CD4-positive, alpha-beta T cell (primary cell): ENCODE data around the gene TGM3. TPM values are rescaled to one million over a fixed set of nuclear protein-coding genes. Genes with fewer than 3 reads are reported as not detected.

ENCODE experiments used
- ATAC-seq: fragments of 200-7000 bp; cut with Tn5 transposase; one replicate; pipeline ENCODE4 v1.10.0; 2022; ENCODE audit warnings: mild to moderate bottlenecking; ENCODE audit not compliant: poor library complexity
- CTCF ChIA-PET: fragments of 350-600 bp; sonication (Branson Sonifier 250); formaldehyde crosslinking; loops from one replicate; lab custom pipeline; 2021; ENCODE audit warnings: antibody characterized with exemption, inconsistent platforms; lab: Charles Lee
- POLR2A ChIA-PET: fragments of 350-600 bp; sonication (Branson Sonifier 250); formaldehyde crosslinking; loops from one replicate; lab custom pipeline; 2021; ENCODE audit warnings: antibody characterized with exemption, inconsistent platforms; lab: Charles Lee
- DNase-seq, 14 experiments: peaks; one replicate each; pipeline ENCODE4 v3.0.0-alpha.2; 2013 to 2020; ENCODE audit warnings: mixed read lengths in 2 of 14
- H3K27ac ChIP-seq, 2 donors: one replicate each; pipeline versions ENCODE4 v1.5.1 to v1.7.0; 2013; ENCODE audit warnings: low read length in 2 of 2, low read depth in 1 of 2, mild to moderate bottlenecking in 1 of 2
- H3K27me3 ChIP-seq, 2 experiments: 1 replicate in 1 of 2; 2 replicates in 1 of 2; pipeline versions ENCODE4 v1.6.1 to v1.7.0; 2013; ENCODE audit warnings: low read length in 2 of 2, control low read depth in 1 of 2, mild to moderate bottlenecking in 1 of 2, moderate library complexity in 1 of 2; ENCODE audit not compliant: insufficient read depth in 2 of 2, control insufficient read depth in 1 of 2
- H3K36me3 ChIP-seq: one replicate; pipeline ENCODE4 v1.6.1; 2013; ENCODE audit warnings: low read length, control low read depth; ENCODE audit not compliant: insufficient read depth
- H3K4me1 ChIP-seq: one replicate; pipeline ENCODE4 v1.6.1; 2013; ENCODE audit warnings: low read length, control low read depth; ENCODE audit not compliant: insufficient read depth
- H3K4me3 ChIP-seq: one replicate; pipeline ENCODE4 v1.5.1; 2013; ENCODE audit warnings: mild to moderate bottlenecking, low read length, moderate library complexity
- H3K9me3 ChIP-seq, 2 experiments: 1 replicate in 1 of 2; 2 replicates in 1 of 2; pipeline versions ENCODE4 v1.6.1 to v1.7.0; 2013; ENCODE audit warnings: low read length in 2 of 2, mild to moderate bottlenecking in 2 of 2, control low read depth in 1 of 2, moderate library complexity in 1 of 2; ENCODE audit not compliant: control insufficient read depth in 1 of 2, insufficient read depth in 1 of 2
- H3K27ac Mint-ChIP-seq: one replicate; pipeline ENCODE4 v1.8.0; 2020; ENCODE audit warnings: mixed read lengths
- H3K27me3 Mint-ChIP-seq: one replicate; pipeline ENCODE4 v1.8.0; 2021; ENCODE audit warnings: mixed read lengths
- H3K36me3 Mint-ChIP-seq: one replicate; pipeline ENCODE4 v1.8.0; 2021; ENCODE audit warnings: low read depth, mixed read lengths
- H3K4me1 Mint-ChIP-seq: one replicate; pipeline ENCODE4 v1.8.0; 2021; ENCODE audit warnings: low read depth, mixed read lengths
- H3K4me3 Mint-ChIP-seq: one replicate; pipeline ENCODE4 v1.8.0; 2020; ENCODE audit warnings: mild to moderate bottlenecking, mixed read lengths
- H3K9me3 Mint-ChIP-seq: one replicate; pipeline ENCODE4 v1.8.0; 2020; ENCODE audit warnings: mixed read lengths
- intact Hi-C, 2 experiments: fragments of 100-400 bp; cut with DNase I in 1 of 2; cut with micrococcal nuclease in 1 of 2; formaldehyde crosslinking; loops; one replicate each; pipeline versions ENCODE4 v1.15.1 to v1.9.0; 2023 to 2025; cut with DNase I, micrococcal nuclease
- total RNA-seq, 174 experiments: library from RNA in 2 of 174; stranded (reverse) in 2 of 174; gene quantifications; one replicate each; pipeline ENCODE4 v1.2.3 and lab custom pipeline; 2021 to 2026
- TF ChIP-seq, protein P1 (sequence below): fragments of 200-600 bp; IDR thresholded peaks from one replicate; pipeline ENCODE4 v1.8.0; 2022; ENCODE audit warnings: antibody characterized with exemption, mild to moderate bottlenecking

The TGM3 gene
- total RNA-seq, 2 experiments from 2014 or later, result not detected

DNA sequence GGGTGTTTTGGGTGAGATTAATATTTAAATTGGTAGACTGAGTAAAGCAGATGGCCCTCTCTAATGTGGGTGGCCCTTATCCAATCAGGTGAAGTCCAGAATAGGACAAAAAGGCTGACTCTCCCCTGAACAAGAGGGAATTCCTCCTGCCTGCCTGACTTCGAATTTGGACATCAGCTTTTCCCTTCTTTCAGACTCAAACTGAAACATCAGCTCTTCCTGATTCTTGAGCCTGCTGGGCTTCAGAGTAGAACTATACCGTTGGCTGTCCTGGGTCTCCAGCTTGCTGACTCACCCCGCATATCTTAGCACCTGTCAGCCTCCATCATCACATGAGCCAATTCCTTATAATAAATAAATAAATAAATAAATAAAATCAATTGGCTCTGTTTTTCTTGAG, 69.9 kb downstream of the TGM3 start:
- Mint-ChIP-seq H3K9me3 (peaks cover 4% of the 10 kb centered on the region), H3K4me1 (no peaks in the 10 kb centered on the region), H3K27me3 (peaks cover 63% of the 10 kb centered on the region), H3K36me3 (no peaks in the 10 kb centered on the region), H3K4me3 (no peak overlapping the region), H3K27ac (no peak overlapping the region)
- H3K27ac ChIP-seq, result no peak overlapping the region
- DNase-seq (no peak), ATAC-seq (no peak)
- peaks cover 5 to 14% of the 10 kb centered on the region in 2 experiments for H3K9me3 ChIP-seq
- H3K4me3 ChIP-seq, result no peak overlapping the region
- POLR2A ChIA-PET, result no interaction called here
- intact Hi-C loops, result no loop called here
- H3K4me1 ChIP-seq, result no peaks in the 10 kb centered on the region
- TF ChIP-seq, protein P1, sequence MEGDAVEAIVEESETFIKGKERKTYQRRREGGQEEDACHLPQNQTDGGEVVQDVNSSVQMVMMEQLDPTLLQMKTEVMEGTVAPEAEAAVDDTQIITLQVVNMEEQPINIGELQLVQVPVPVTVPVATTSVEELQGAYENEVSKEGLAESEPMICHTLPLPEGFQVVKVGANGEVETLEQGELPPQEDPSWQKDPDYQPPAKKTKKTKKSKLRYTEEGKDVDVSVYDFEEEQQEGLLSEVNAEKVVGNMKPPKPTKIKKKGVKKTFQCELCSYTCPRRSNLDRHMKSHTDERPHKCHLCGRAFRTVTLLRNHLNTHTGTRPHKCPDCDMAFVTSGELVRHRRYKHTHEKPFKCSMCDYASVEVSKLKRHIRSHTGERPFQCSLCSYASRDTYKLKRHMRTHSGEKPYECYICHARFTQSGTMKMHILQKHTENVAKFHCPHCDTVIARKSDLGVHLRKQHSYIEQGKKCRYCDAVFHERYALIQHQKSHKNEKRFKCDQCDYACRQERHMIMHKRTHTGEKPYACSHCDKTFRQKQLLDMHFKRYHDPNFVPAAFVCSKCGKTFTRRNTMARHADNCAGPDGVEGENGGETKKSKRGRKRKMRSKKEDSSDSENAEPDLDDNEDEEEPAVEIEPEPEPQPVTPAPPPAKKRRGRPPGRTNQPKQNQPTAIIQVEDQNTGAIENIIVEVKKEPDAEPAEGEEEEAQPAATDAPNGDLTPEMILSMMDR, result no peak
- no peaks in the 10 kb centered on the region for H3K36me3 ChIP-seq
- CTCF ChIA-PET, result no interaction called here
- peaks cover 7 to 8% of the 10 kb centered on the region in 2 experiments for H3K27me3 ChIP-seq

DNA sequence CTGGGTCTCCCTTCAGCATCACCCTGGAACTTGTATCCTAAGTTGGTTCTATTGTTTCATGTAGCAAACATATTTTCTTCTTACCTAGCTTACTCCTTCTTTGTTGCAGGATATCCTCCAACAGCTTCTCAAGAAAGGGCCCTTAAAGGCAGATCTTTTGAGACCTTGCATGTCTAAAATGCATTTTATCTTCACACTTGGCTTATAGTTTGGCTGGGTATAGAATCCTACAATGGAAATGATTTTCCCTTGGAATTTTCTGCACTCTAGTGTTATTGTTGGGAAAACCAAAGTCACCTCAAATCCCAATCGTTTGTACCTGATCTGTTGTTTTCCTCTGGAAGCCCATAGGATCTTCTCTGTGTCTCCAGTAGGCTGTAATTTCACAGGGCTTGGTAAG, 72.8 kb downstream of the TGM3 start:
- Histone ChIP-seq H3K27ac (no peak overlapping the region), H3K9me3 (peaks cover 0 to 5% of the 10 kb centered on the region in 2 experiments), H3K36me3 (no peaks in the 10 kb centered on the region), H3K4me1 (no peaks in the 10 kb centered on the region), H3K27me3 (peaks cover 18 to 22% of the 10 kb centered on the region in 2 experiments), H3K4me3 (no peak overlapping the region)
- Mint-ChIP-seq H3K4me1 (no peaks in the 10 kb centered on the region), H3K27ac (no peak overlapping the region), H3K27me3 (peaks cover 88% of the 10 kb centered on the region), H3K4me3 (no peak overlapping the region), H3K36me3 (no peaks in the 10 kb centered on the region), H3K9me3 (no peaks in the 10 kb centered on the region)
- TF ChIP-seq, protein P1, result no peak
- CTCF ChIA-PET, result no interaction called here
- intact Hi-C loops, result no loop called here
- POLR2A ChIA-PET, result no interaction called here
- DNase-seq (no peak), ATAC-seq (no peak)

DNA sequence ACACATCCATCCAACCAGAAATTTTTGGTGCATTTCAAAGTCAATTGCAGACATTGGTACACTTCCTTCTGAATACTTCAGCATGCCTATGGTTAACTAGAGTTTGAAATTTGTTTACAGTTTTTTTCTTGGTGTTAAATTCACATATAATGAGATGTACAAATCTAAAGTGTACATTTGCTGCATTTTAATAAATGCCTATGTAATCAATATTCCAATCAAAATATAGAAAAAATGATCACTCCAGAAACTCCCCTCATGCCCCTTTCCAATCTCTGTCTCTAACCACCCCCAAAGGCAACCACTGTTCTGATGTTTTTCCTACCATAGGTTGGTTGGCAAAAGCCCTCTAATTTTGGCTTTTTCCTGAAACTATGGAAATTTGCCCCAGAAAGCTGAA, 77.3 kb downstream of the TGM3 start:
- Histone ChIP-seq H3K27ac (no peak overlapping the region), H3K27me3 (peaks cover 18 to 22% of the 10 kb centered on the region in 2 experiments), H3K4me3 (no peak overlapping the region), H3K36me3 (no peaks in the 10 kb centered on the region), H3K9me3 (peaks cover 0 to 5% of the 10 kb centered on the region in 2 experiments), H3K4me1 (no peaks in the 10 kb centered on the region)
- no peaks in the 10 kb centered on the region for H3K36me3 Mint-ChIP-seq
- CTCF ChIA-PET, result no interaction called here
- H3K4me1 Mint-ChIP-seq, result no peaks in the 10 kb centered on the region
- intact Hi-C loops, result no loop called here
- H3K4me3 Mint-ChIP-seq, result no peak overlapping the region
- ATAC-seq, result no peak
- no peak for DNase-seq
- no peak overlapping the region for H3K27ac Mint-ChIP-seq
- peaks cover 82% of the 10 kb centered on the region for H3K27me3 Mint-ChIP-seq
- TF ChIP-seq, protein P1, result no peak
- POLR2A ChIA-PET, result no interaction called here
- no peaks in the 10 kb centered on the region for H3K9me3 Mint-ChIP-seq
